G401.6 (cell line): ENCODE results near the gene RBM33.

Source experiments
- FAIRE-seq: peaks from 2 replicates; lab custom pipeline; 2012; peaks lifted over from hg19 to GRCh38; lab: Jason Lieb, UNC

Gene RBM33

GRCh38 chr7:155749578-155749977, 105.1 kb downstream of the RBM33 start:
- no peak for FAIRE-seq

GRCh38 chr7:155750255-155751125, 106.0 kb downstream of the RBM33 start:
- FAIRE-seq, result no peak

DNA sequence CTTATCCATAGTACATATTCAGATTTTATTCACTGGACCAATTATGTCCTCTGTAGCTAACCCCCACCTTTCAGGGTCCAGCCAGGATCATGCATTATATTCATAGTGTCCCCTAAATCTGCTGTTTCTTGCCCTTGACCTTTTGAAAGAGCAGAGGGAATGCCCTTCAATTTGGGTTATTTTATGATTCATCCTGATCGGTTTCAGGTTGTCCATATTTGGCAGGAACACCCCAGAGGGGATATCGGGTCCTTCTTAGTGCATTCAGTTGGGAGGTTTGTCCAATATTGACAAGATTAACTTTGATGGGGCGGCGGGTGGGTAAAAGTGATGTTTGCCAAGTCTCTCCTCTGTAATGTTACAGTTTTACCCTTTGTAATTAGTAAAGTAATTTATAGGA, 106.9 kb downstream of the RBM33 start:
- no peak for FAIRE-seq

GRCh38 chr7:155752756-155753445, 108.4 kb downstream of the RBM33 start:
- no peak for FAIRE-seq

DNA sequence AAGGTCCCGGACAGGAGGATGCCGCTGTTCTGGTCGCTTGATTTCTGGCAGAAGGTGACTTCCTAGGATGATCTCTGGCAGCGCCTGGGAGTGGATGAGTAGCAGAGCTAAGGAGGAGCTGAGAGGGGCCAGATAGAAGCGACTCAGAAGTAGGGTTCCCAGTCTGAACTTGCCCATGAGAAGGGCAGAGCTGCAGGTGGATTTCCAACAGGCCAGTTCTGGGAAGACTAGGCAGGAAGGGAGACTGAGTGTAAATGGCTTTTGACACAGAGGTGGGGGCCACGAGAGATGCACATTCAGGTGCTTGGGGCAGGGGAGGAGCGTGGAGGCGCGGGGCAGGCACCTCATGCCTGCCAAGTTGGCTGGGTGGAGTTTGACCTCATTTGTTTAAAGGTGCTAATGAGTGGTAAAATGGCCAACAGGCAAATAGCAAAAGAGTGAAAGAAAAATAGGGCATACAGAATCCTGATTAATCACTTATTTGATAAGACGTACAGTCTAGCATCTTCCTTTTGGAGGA, 109.0 kb downstream of the RBM33 start:
- FAIRE-seq, result no peak

DNA sequence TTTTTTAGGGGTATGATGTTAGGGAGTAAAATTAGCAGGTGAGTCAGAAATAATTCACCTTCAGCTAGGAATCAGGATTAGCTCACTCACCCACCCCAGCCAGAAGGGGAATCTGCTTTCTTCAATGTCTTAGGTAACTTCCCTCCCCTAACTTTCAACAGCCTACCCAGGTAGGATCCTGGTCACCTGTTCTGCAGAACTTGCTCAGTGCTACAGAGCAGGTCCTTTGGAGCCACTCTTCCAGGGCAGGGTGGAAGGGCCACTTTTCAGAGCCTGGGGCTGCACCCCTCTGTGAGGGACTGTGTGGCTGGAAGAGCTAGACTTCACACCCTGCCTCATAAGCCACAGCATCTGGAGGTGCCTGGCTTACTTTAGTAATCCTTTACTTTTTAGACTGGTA, 109.7 kb downstream of the RBM33 start:
- FAIRE-seq, result no peak

GRCh38 chr7:155755026-155755425, 110.6 kb downstream of the RBM33 start:
- FAIRE-seq, result no peak

DNA sequence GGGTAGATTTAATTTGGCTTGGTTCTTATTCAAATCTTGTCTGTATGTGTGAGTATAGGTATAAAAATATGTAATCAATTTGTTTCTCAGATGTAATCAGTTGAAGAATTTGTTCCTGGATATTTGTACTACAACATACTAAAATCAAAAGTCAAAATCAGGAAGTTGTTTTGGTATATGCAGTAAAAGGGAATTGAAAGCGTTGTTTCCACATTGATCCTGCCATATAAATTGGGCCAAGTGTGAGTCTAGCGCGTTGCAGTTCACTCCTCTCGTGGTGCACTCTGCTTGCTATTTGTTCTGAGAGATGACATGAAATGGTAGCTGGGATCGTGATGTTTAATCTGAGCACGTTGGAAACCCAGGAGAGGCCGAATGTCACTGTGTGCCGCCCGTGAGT, 111.9 kb downstream of the RBM33 start:
- no peak for FAIRE-seq

- FAIRE-seq, result no peak
Observed at GRCh38 chr7:155758348-155758747, 113.9 kb downstream of the RBM33 start.

DNA sequence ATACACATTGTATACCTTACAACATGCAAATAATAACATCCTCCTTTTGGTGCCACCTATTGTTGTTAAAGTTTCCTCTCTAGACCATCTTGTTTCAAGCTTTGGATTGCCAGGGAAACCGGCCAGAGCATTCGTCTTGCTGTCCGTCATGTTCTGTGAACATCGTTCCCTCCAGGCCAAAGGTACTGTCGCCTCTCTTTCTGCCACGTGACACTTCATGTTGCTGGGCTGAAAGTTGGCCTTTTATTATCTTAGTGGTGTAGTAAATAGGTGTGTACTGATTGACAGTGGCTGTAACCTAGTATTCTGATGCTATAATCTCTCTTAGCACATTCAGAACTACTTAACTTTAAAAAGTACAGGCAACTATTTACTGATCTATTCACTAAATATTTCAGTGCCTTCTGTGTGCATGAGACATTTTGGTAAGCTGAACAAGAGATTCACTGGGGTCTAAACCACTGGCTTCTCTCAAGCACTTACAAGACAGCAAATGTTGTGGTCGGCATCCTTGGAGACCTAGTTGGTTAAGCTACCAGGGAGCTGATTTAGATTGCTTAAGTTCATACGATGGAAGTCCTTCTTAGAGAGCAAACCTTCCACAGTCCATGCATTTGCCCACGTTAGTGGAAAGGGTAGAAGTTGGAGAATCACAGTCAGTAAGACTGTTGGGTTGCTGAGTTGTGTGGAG, 115.4 kb downstream of the RBM33 start:
- FAIRE-seq, result no peak

- FAIRE-seq, result no peak
Observed at GRCh38 chr7:155761162-155761561, 116.7 kb downstream of the RBM33 start.

GRCh38 chr7:155762036-155762435, 117.6 kb downstream of the RBM33 start:
- no peak for FAIRE-seq

GRCh38 chr7:155762655-155763054, 118.2 kb downstream of the RBM33 start:
- no peak for FAIRE-seq

GRCh38 chr7:155763122-155763521, 118.7 kb downstream of the RBM33 start:
- no peak for FAIRE-seq

- no peak for FAIRE-seq
Observed at GRCh38 chr7:155763691-155764437, 119.4 kb downstream of the RBM33 start.

DNA sequence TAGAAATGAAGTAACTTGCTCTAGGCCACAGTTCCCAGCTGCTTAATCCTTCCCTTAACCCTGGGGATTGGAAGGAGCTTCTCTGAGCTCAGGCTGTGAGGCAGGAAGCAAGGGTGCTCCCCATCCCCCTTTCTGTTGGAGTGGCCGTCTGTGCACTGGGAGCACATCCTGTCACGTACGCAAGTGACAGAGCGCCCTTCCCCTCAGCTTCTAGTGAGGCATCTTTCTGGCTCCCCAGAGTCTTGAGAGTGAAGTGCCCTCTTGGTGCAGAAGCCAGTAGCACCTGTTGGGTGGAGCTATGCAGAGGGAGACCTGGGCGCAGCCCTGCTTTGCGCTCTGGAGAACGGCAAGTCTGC, 120.0 kb downstream of the RBM33 start:
- no peak for FAIRE-seq

- no peak for FAIRE-seq
Observed at GRCh38 chr7:155765458-155765857, 121.0 kb downstream of the RBM33 start.

- FAIRE-seq, result no peak
Observed at GRCh38 chr7:155766386-155766785, 121.9 kb downstream of the RBM33 start.

GRCh38 chr7:155766966-155767916, 122.8 kb downstream of the RBM33 start:
- no peak for FAIRE-seq

DNA sequence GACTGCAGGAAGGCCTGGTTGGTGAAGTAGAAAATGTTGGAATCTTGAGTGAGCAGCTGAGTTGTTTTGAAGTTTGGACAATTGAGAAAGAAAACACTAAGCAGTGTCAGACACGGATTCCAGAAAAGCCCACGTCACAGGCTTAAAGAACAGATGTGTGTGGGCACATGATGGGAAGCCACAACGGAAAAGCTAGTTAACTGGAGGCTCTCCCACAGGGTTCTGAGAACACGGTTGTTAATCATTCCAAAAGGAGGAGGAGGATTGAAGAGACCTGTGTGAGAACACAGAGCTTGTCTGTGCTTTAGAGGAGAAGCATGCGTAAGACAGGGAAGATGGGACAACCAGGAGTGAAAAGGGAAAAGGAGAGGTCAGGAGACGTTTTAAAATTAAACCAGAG, 125.2 kb downstream of the RBM33 start:
- FAIRE-seq, result no peak

DNA sequence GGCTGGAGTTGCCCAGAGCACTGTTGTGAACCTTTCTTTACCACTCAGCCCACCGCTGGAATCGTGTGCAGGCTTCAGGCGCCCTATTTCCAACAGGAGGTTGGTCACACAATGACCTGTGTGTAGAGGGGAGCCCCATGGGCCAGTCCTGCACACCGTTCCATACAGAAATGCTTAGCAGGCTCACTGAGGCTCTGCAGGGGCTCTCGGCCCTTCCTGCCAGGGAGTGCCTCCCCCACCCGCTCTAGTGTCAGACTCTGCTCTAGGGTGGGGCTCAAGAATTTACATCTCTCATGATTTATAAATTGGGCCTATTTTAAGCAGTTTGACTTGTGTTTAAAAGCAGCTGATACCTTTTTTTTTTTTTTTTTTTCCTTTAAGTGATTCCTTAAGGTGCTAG, 125.8 kb downstream of the RBM33 start:
- FAIRE-seq, result no peak
